HCT116 (cell line): ENCODE data around the gene CHM. TPM values are rescaled to one million over a fixed set of nuclear protein-coding genes. Genes with fewer than 3 reads are reported as not detected.

Experiments used
- ATAC-seq: fragments of 200-7000 bp; cut with Tn5 transposase; 2 replicates; pipeline ENCODE4 v1.9.1; 2020; ENCODE audit warnings: mild to moderate bottlenecking, moderate library complexity
- BruUV-seq: library from RNA; stranded (reverse); fragments of 400-500 nt; replicated peaks from 2 replicates; lab custom pipeline; 2021; lab: Mats Ljungman, UMichigan
- CTCF ChIA-PET: fragments of 300-600 bp; sonication (Branson Sonifier 250); formaldehyde crosslinking; loops from one replicate; lab custom pipeline; 2021; ENCODE audit warnings: antibody characterized with exemption; lab: Charles Lee
- POLR2A ChIA-PET: fragments of 300-600, 350-600 bp; sonication (Branson Sonifier 250); formaldehyde crosslinking; loops from one replicate; lab custom pipeline; 2021; ENCODE audit warnings: antibody characterized with exemption; lab: Charles Lee
- RAD21 ChIA-PET, 2 experiments: fragments of 300-600 bp; sonication (Branson Sonifier 250); formaldehyde crosslinking; loops; one replicate each; lab custom pipeline; 2023; ENCODE audit warnings: low total read pairs in 2 of 2; ENCODE audit not compliant: uncharacterized antibody in 2 of 2, unreplicated experiment in 2 of 2, low non-redundant PET in 1 of 2; lab: Charles Lee
- DNase-seq: peaks from one replicate; pipeline ENCODE4 v3.0.0-alpha.2; 2010; ENCODE audit warnings: low read depth, low spot score
- H2AFZ ChIP-seq: fragments of 200-600 bp; shearing (Covaris generic), sonication (generic); 2 replicates; pipeline ENCODE4 v1.6.1; 2017; ENCODE audit warnings: low read depth, mixed run types, mixed read lengths, antibody characterized with exemption, low read length; ENCODE audit not compliant: poor library complexity, severe bottlenecking
- H3K27ac ChIP-seq: 2 replicates; pipeline ENCODE4 v1.5.1; 2012; ENCODE audit warnings: low read depth, low read length
- H3K27me3 ChIP-seq: fragments of 200-600 bp; sonication (generic); 2 replicates; pipeline ENCODE4 v1.6.1; 2016; ENCODE audit warnings: mixed run types, low read length, mixed read lengths; ENCODE audit not compliant: insufficient read depth
- H3K36me3 ChIP-seq, 2 experiments: fragments of 200-500 bp in 1 of 2; fragments of 200-600 bp in 1 of 2; sonication (Bioruptor generic) in 1 of 2; sonication (generic) in 1 of 2; 2 replicates each; pipeline versions ENCODE4 v1.5.1 to v1.6.1; 2014 to 2016; ENCODE audit warnings: low read length in 2 of 2, inconsistent platforms in 1 of 2, mixed read lengths in 1 of 2, mixed run types in 1 of 2; ENCODE audit not compliant: insufficient read depth in 2 of 2, control insufficient read depth in 1 of 2
- H3K4me1 ChIP-seq, 2 experiments: fragments of 200-600 bp in 1 of 2; sonication (generic) in 1 of 2; 2 replicates each; pipeline versions ENCODE4 v1.5.1 to v1.6.1; 2012 to 2017; ENCODE audit warnings: low read length in 2 of 2, inconsistent platforms in 1 of 2, mild to moderate bottlenecking in 1 of 2, mixed read lengths in 1 of 2, mixed run types in 1 of 2, moderate library complexity in 1 of 2; ENCODE audit not compliant: insufficient read depth in 2 of 2, control insufficient read depth in 1 of 2
- H3K4me2 ChIP-seq: fragments of 200-600 bp; sonication (generic); 2 replicates; pipeline ENCODE4 v1.6.1; 2017; ENCODE audit warnings: mixed run types, low read length, mixed read lengths
- H3K4me3 ChIP-seq, 2 experiments: fragments of 200-600 bp in 1 of 2; sonication (generic) in 1 of 2; replicated peaks in 1 of 2; 2 replicates each; pipeline ENCODE4 v1.5.1; 2011 to 2016; ENCODE audit warnings: low read length in 2 of 2, control low read depth in 1 of 2, low read depth in 1 of 2, mild to moderate bottlenecking in 1 of 2, mixed read lengths in 1 of 2, mixed run types in 1 of 2
- H3K79me2 ChIP-seq: fragments of 200-600 bp; sonication (generic); 2 replicates; pipeline ENCODE4 v1.6.1; 2017; ENCODE audit warnings: mild to moderate bottlenecking, mixed run types, low read length, moderate library complexity, mixed read lengths; ENCODE audit not compliant: insufficient read depth
- H3K9ac ChIP-seq: fragments of 200-600 bp; sonication (generic); 2 replicates; pipeline ENCODE4 v1.6.1; 2016; ENCODE audit warnings: low read length, mixed read lengths
- H3K9me2 ChIP-seq: fragments of 200-600 bp; sonication (generic), shearing (Covaris generic); 2 replicates; pipeline ENCODE4 v1.6.1; 2017; ENCODE audit warnings: mixed run types, mild to moderate bottlenecking, moderate library complexity; ENCODE audit not compliant: insufficient read depth
- H3K9me3 ChIP-seq, 2 experiments: fragments of 200-500 bp in 1 of 2; fragments of 200-600 bp in 1 of 2; sonication (Bioruptor generic) in 1 of 2; sonication (generic) in 1 of 2; 2 replicates each; pipeline ENCODE4 v1.6.1; 2014 to 2017; ENCODE audit warnings: low read length in 2 of 2, mixed read lengths in 2 of 2, inconsistent platforms in 1 of 2, low read depth in 1 of 2, mild to moderate bottlenecking in 1 of 2, mixed run types in 1 of 2, moderate library complexity in 1 of 2; ENCODE audit not compliant: control insufficient read depth in 1 of 2, insufficient read depth in 1 of 2
- H4K20me1 ChIP-seq: fragments of 200-600 bp; sonication (generic), shearing (Covaris generic); 2 replicates; pipeline ENCODE4 v1.6.1; 2017; ENCODE audit warnings: mixed run types, mild to moderate bottlenecking, moderate library complexity; ENCODE audit not compliant: insufficient read depth
- CBX3 ChIP-seq: IDR thresholded peaks from 2 replicates; pipeline ENCODE4 v1.6.1; 2012; ENCODE audit warnings: low read depth
- CEBPB ChIP-seq: IDR thresholded peaks from 2 replicates; pipeline ENCODE4 v1.6.1; 2012; ENCODE audit warnings: low read depth
- ELF1 ChIP-seq: IDR thresholded peaks from 2 replicates; pipeline ENCODE4 v1.6.1; 2012; ENCODE audit warnings: low read depth, borderline replicate concordance
- EZH2phosphoT487 ChIP-seq: fragments of 200-600 bp; IDR thresholded peaks from 2 replicates; pipeline ENCODE4 v1.6.1; 2018; ENCODE audit warnings: antibody characterized with exemption, borderline replicate concordance
- FOSL1 ChIP-seq: IDR thresholded peaks from 2 replicates; pipeline ENCODE4 v1.6.1; 2012; ENCODE audit warnings: low read depth
- JUND ChIP-seq: IDR thresholded peaks from 2 replicates; pipeline ENCODE4 v1.6.1; 2012
- MAX ChIP-seq: IDR thresholded peaks from 2 replicates; pipeline ENCODE4 v1.6.1; 2012
- POLR2A ChIP-seq: IDR thresholded peaks from 2 replicates; pipeline ENCODE4 v1.7.0; 2011; ENCODE audit warnings: borderline replicate concordance; ENCODE audit not compliant: insufficient read depth, insufficient read length; ENCODE audit errors: extremely low read depth
- POLR2AphosphoS5 ChIP-seq: IDR thresholded peaks from 2 replicates; pipeline ENCODE4 v1.6.1; 2011; ENCODE audit warnings: mild to moderate bottlenecking, low read depth, low read length, moderate library complexity
- RAD21 ChIP-seq: IDR thresholded peaks from 2 replicates; pipeline ENCODE4 v1.6.1; 2012; ENCODE audit warnings: low read depth, mild to moderate bottlenecking
- SIN3A ChIP-seq: IDR thresholded peaks from 2 replicates; pipeline ENCODE4 v1.6.1; 2012; ENCODE audit warnings: low read depth
- SP1 ChIP-seq: IDR thresholded peaks from 2 replicates; pipeline ENCODE4 v1.6.1; 2012; ENCODE audit warnings: low read depth
- TCF7L2 ChIP-seq: IDR thresholded peaks from 2 replicates; pipeline ENCODE4 v1.7.0; 2011; ENCODE audit warnings: borderline replicate concordance, inconsistent platforms; ENCODE audit not compliant: insufficient read depth, insufficient read length; ENCODE audit errors: extremely low read depth
- ZFX ChIP-seq: fragments of 450-650 bp; IDR thresholded peaks from 2 replicates; pipeline ENCODE4 v1.6.1; 2017
- ZNF274 ChIP-seq: fragments of 200-500 bp; sonication (Bioruptor generic); IDR thresholded peaks from 2 replicates; pipeline ENCODE4 v1.6.1; 2014; ENCODE audit warnings: mild to moderate bottlenecking, low read depth, low read length, inconsistent platforms
- intact Hi-C: fragments of 100-400 bp; cut with micrococcal nuclease; formaldehyde crosslinking; loops from 2 replicates; pipeline ENCODE4 v1.10.0; 2022
- total RNA-seq: library from RNA; stranded (reverse); gene quantifications from one replicate; pipeline ENCODE4 v1.2.1, GENCODE V29; 2021; ENCODE audit not compliant: unreplicated experiment
- TF ChIP-seq, protein P1 (sequence below): IDR thresholded peaks from 2 replicates; pipeline ENCODE4 v1.6.1; 2012; ENCODE audit warnings: low read depth
- TF ChIP-seq, protein P2 (sequence below): IDR thresholded peaks from 2 replicates; pipeline ENCODE4 v1.6.1; 2011; ENCODE audit warnings: mild to moderate bottlenecking, low read length, moderate library complexity; ENCODE audit not compliant: insufficient replicate concordance; ENCODE audit errors: extremely low read depth

The CHM gene
- total RNA-seq, 1 experiment from 2014 or later = 17.1 TPM

- TF ChIP-seq, protein P1, sequence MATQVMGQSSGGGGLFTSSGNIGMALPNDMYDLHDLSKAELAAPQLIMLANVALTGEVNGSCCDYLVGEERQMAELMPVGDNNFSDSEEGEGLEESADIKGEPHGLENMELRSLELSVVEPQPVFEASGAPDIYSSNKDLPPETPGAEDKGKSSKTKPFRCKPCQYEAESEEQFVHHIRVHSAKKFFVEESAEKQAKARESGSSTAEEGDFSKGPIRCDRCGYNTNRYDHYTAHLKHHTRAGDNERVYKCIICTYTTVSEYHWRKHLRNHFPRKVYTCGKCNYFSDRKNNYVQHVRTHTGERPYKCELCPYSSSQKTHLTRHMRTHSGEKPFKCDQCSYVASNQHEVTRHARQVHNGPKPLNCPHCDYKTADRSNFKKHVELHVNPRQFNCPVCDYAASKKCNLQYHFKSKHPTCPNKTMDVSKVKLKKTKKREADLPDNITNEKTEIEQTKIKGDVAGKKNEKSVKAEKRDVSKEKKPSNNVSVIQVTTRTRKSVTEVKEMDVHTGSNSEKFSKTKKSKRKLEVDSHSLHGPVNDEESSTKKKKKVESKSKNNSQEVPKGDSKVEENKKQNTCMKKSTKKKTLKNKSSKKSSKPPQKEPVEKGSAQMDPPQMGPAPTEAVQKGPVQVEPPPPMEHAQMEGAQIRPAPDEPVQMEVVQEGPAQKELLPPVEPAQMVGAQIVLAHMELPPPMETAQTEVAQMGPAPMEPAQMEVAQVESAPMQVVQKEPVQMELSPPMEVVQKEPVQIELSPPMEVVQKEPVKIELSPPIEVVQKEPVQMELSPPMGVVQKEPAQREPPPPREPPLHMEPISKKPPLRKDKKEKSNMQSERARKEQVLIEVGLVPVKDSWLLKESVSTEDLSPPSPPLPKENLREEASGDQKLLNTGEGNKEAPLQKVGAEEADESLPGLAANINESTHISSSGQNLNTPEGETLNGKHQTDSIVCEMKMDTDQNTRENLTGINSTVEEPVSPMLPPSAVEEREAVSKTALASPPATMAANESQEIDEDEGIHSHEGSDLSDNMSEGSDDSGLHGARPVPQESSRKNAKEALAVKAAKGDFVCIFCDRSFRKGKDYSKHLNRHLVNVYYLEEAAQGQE = no peak
- TF ChIP-seq EZH2phosphoT487 (no peak), TCF7L2 (no peak), CBX3 (no peak)
- TF ChIP-seq, protein P2, sequence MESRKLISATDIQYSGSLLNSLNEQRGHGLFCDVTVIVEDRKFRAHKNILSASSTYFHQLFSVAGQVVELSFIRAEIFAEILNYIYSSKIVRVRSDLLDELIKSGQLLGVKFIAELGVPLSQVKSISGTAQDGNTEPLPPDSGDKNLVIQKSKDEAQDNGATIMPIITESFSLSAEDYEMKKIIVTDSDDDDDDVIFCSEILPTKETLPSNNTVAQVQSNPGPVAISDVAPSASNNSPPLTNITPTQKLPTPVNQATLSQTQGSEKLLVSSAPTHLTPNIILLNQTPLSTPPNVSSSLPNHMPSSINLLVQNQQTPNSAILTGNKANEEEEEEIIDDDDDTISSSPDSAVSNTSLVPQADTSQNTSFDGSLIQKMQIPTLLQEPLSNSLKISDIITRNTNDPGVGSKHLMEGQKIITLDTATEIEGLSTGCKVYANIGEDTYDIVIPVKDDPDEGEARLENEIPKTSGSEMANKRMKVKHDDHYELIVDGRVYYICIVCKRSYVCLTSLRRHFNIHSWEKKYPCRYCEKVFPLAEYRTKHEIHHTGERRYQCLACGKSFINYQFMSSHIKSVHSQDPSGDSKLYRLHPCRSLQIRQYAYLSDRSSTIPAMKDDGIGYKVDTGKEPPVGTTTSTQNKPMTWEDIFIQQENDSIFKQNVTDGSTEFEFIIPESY = no peak
Observed at GRCh38 chrX:85996555-85996954, 50.8 kb downstream of the CHM start (continued).

- ChIA-PET CTCF (no interaction called here), RAD21 (no interaction called here), POLR2A (no interaction called here)
- Histone ChIP-seq H3K9me2 (no peaks in the 10 kb centered on the region), H3K36me3 (no peaks in the 10 kb centered on the region), H2AFZ (no peak overlapping the region), H3K79me2 (no peaks in the 10 kb centered on the region), H3K9ac (no peak overlapping the region), H3K9me3 (no peaks in the 10 kb centered on the region), H3K4me1 (peaks cover 0 to 17% of the 10 kb centered on the region in 2 experiments; a peak in 1 of 4 replicates), H4K20me1 (no peaks in the 10 kb centered on the region), H3K27ac (no peak overlapping the region), H3K4me2 (no peak overlapping the region), H3K27me3 (no peaks in the 10 kb centered on the region), H3K4me3 (no peak overlapping the region)
- DNase-seq = no peak
- no TSS peak for BruUV-seq
- no peak for ATAC-seq
- TF ChIP-seq ZNF274 (no peak), ELF1 (no peak), JUND (no peak), CEBPB (no peak), SIN3A (no peak), POLR2AphosphoS5 (no peak), FOSL1 (no peak), ZFX (no peak), SP1 (no peak), POLR2A (no peak), MAX (no peak), RAD21 (no peak)
- intact Hi-C loops = no loop called here
Observed at GRCh38 chrX:85995641-85996040, 51.7 kb downstream of the CHM start.
